MM.1S (cell line): Measurements from ENCODE around the gene CERS1.

Experiments
- EZH2 ChIP-seq: fragments of 300-600 bp; sonication (generic); optimal IDR thresholded peaks from 2 replicates; pipeline ENCODE3; 2017; ENCODE audit warnings: low read depth, mild to moderate bottlenecking, antibody characterized with exemption, low read length, mixed read lengths
- TF ChIP-seq, protein P1 (sequence below): fragments of 300-600 bp; sonication (generic); IDR thresholded peaks from 2 replicates; pipeline ENCODE4 v1.5.1; 2016; ENCODE audit warnings: antibody characterized with exemption, low read length, mixed read lengths

DNA sequence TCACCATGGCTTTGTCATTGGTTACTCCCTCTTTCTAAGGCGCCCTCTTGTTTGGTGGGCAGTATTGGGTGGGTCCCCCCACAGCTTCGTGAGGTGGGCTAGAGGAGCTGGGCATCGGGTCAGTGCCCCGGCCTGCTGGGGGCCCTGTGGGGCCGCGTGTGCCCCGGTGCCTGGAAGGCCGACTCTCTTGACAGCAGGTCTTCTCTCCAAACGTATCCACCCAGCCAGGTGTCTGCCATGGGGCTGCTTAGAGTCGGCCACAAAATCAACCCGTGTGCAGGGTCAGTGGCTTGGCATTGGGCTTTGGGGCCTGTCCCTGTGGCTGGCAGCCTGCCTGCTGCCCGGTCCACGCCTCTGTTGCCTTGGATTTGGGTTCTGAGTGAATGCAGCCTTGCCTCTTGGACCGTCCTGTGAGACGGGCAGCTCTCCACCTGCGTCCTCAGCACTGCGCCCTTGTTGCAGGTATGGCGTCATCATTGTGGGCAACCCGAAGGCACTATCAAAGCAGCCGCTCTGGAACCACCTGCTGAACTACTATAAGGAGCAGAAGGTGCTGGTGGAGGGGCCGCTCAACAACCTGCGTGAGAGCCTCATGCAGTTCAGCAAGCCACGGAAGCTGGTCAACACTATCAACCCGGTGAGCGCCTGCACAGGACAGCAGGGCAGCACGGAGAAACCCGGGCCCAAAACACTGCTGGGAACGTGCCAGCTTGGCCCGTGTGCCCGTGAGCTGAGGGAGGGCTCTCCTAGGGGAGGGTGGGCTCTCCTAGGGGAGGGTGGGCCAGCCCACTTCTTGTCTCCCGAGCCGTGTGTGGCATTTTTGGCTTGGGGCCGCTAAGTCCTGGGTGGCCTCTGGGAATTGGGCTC, 32.7 kb downstream of the CERS1 start:
- TF ChIP-seq, protein P1, sequence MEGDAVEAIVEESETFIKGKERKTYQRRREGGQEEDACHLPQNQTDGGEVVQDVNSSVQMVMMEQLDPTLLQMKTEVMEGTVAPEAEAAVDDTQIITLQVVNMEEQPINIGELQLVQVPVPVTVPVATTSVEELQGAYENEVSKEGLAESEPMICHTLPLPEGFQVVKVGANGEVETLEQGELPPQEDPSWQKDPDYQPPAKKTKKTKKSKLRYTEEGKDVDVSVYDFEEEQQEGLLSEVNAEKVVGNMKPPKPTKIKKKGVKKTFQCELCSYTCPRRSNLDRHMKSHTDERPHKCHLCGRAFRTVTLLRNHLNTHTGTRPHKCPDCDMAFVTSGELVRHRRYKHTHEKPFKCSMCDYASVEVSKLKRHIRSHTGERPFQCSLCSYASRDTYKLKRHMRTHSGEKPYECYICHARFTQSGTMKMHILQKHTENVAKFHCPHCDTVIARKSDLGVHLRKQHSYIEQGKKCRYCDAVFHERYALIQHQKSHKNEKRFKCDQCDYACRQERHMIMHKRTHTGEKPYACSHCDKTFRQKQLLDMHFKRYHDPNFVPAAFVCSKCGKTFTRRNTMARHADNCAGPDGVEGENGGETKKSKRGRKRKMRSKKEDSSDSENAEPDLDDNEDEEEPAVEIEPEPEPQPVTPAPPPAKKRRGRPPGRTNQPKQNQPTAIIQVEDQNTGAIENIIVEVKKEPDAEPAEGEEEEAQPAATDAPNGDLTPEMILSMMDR = no peak
- TF ChIP-seq EZH2 = no peak
